Liver (tissue), 3 donors: ENCODE measurements around the gene RDM1.

Experiments used
- HNF4A ChIP-seq, 2 donors: conservative IDR thresholded peaks; 2 replicates each; pipeline ENCODE4 v1.6.1; 2016; ENCODE audit warnings: antibody characterized with exemption in 2 of 2, mild to moderate bottlenecking in 2 of 2
- HNF4G ChIP-seq: IDR thresholded peaks from 2 replicates; pipeline ENCODE4 v1.6.1; 2016; ENCODE audit warnings: antibody characterized with exemption
- JUND ChIP-seq, 2 donors: IDR thresholded peaks; 2 replicates each; pipeline ENCODE4 v1.6.1; 2016; ENCODE audit warnings: antibody characterized with exemption in 2 of 2
- RAD21 ChIP-seq, 2 donors: IDR thresholded peaks; 2 replicates each; pipeline ENCODE4 v1.6.1; 2016; ENCODE audit warnings: antibody characterized with exemption in 2 of 2, mild to moderate bottlenecking in 2 of 2
- RXRA ChIP-seq, 2 donors: IDR thresholded peaks; 2 replicates each; pipeline ENCODE4 v1.6.1; 2017 to 2018; ENCODE audit warnings: antibody characterized with exemption in 2 of 2, mild to moderate bottlenecking in 1 of 2
- TF ChIP-seq, protein P1 (sequence below): IDR thresholded peaks from 2 replicates; pipeline ENCODE4 v1.6.1; 2016; ENCODE audit warnings: antibody characterized with exemption
- TF ChIP-seq, protein P2 (sequence below): fragments of 150-350 bp; IDR thresholded peaks from 2 replicates; pipeline ENCODE4 v1.5.1; 2017; ENCODE audit warnings: improper control_type of control experiment, low read depth, low read length; ENCODE audit not compliant: missing input control
- TF ChIP-seq, protein P3 (sequence below): IDR thresholded peaks from 2 replicates; pipeline ENCODE4 v1.6.1; 2016; ENCODE audit warnings: antibody characterized with exemption, mild to moderate bottlenecking
- donor health status: healthy.
- donor health status: healthy.

DNA sequence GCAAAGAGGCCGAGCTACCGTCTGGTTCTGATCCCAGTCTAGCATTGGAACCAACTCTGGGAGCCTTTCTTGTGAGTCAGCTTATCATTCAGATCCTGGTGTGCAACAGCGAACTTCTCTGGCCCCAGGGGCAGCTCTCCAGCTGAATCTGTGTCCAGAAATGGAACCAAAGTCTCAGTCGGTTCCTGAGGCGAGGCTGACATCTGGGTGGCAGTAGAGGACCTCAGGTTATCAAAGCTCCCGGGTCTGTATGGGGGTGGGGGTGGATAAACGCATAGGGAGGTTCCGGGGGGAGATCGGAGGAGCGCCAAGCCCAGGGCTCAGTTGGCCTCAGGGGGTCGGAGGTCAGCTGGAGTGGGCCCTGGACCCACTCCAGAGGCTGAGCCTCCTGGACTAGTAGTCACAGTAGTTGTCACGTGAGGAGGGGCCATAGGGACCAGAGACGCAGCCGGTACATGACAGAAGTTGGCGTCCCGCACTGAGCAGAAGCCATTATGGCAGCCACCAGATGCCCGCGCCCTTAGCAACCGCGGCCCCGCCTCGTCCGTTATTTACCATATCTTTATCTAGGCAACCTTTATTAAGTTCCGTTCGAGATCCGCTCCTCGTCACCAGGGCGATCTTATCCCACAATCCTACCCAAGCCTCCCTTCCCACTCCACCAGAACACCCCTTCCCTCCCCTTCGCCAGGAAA lies 12.9 kb downstream of the RDM1 start:
- TF ChIP-seq, protein P1, sequence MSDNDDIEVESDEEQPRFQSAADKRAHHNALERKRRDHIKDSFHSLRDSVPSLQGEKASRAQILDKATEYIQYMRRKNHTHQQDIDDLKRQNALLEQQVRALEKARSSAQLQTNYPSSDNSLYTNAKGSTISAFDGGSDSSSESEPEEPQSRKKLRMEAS, result no peak
- TF ChIP-seq, protein P2, sequence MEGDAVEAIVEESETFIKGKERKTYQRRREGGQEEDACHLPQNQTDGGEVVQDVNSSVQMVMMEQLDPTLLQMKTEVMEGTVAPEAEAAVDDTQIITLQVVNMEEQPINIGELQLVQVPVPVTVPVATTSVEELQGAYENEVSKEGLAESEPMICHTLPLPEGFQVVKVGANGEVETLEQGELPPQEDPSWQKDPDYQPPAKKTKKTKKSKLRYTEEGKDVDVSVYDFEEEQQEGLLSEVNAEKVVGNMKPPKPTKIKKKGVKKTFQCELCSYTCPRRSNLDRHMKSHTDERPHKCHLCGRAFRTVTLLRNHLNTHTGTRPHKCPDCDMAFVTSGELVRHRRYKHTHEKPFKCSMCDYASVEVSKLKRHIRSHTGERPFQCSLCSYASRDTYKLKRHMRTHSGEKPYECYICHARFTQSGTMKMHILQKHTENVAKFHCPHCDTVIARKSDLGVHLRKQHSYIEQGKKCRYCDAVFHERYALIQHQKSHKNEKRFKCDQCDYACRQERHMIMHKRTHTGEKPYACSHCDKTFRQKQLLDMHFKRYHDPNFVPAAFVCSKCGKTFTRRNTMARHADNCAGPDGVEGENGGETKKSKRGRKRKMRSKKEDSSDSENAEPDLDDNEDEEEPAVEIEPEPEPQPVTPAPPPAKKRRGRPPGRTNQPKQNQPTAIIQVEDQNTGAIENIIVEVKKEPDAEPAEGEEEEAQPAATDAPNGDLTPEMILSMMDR, result no peak
- no peak for TF ChIP-seq RAD21 (IDR thresholded peaks at IDR 0.05)
- TF ChIP-seq HNF4G, result no peak
- TF ChIP-seq JUND (IDR thresholded peaks at IDR 0.05), result no peak
- no peak for TF ChIP-seq HNF4A (conservative IDR thresholded peaks at IDR 0.05)
- TF ChIP-seq RXRA (IDR thresholded peaks at IDR 0.05), result no peak
- TF ChIP-seq, protein P3, sequence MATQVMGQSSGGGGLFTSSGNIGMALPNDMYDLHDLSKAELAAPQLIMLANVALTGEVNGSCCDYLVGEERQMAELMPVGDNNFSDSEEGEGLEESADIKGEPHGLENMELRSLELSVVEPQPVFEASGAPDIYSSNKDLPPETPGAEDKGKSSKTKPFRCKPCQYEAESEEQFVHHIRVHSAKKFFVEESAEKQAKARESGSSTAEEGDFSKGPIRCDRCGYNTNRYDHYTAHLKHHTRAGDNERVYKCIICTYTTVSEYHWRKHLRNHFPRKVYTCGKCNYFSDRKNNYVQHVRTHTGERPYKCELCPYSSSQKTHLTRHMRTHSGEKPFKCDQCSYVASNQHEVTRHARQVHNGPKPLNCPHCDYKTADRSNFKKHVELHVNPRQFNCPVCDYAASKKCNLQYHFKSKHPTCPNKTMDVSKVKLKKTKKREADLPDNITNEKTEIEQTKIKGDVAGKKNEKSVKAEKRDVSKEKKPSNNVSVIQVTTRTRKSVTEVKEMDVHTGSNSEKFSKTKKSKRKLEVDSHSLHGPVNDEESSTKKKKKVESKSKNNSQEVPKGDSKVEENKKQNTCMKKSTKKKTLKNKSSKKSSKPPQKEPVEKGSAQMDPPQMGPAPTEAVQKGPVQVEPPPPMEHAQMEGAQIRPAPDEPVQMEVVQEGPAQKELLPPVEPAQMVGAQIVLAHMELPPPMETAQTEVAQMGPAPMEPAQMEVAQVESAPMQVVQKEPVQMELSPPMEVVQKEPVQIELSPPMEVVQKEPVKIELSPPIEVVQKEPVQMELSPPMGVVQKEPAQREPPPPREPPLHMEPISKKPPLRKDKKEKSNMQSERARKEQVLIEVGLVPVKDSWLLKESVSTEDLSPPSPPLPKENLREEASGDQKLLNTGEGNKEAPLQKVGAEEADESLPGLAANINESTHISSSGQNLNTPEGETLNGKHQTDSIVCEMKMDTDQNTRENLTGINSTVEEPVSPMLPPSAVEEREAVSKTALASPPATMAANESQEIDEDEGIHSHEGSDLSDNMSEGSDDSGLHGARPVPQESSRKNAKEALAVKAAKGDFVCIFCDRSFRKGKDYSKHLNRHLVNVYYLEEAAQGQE, result no peak
